NCI-H1105 treated with DMSO at 0.1 percent for 48 hours (cell line): ENCODE data around the gene TAF12.
A peak's percentile ranks its signal among the peaks of the same experiment; 100 is the strongest.
"Not testable (repeated sequence)": the region's sequence is repeated elsewhere in the genome, so short reads cannot be mapped to it uniquely, and the experiment has no call there.

ENCODE experiments used
- DNase-seq: peaks from one replicate; lab custom pipeline; 2025; lab: John Stamatoyannopoulos, UW

The TAF12 gene, protein sequence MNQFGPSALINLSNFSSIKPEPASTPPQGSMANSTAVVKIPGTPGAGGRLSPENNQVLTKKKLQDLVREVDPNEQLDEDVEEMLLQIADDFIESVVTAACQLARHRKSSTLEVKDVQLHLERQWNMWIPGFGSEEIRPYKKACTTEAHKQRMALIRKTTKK

GRCh38 chr1:28642847-28643635 lies at the start of gene TAF12:
TSS of gene TAF12 (minus strand) at chr1:28643067. CDS start at chr1:28622081, 20,986 bp downstream.
- DNase-seq, result peak; percentile 94

DNA sequence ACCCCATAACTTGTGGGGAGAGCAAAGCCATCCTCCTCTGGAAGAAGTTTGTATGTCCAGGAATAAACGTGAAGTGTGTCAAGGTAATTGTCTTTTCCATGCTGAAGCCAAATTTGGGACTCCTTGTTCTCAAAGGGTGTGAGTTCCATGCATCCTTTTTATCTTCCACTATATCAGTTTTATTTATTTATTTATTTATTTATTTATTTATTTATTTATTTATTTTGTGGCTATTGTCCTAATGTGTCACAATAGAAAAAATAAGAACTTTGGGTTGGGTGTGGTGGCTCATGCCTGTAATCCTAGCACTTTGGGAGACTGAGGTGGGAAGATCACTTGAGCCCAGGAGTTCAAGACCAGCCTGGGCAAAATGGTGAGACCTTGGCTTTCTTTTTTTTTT lies 48.8 kb upstream of the TAF12 start:
- not testable (repeated sequence) for DNase-seq

DNA sequence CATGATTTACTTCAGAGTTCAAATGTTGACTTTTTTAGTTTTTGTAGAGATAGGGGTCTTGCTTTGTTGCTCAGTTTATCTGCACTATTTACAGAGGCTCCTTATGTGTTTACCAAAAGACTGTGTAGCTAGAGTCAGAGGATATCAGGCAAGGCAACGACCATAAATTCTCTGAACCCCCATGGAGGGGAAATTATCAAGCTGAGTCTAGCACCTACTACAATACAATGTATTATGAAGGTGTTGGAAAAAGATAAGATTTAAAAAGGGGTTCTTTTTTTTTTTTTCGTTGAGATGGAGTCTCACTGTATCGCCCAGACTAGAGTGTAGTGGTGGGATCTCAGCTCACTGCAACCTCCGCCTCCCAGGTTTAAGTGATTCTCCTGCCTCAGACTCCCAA lies 42.1 kb upstream of the TAF12 start:
- no peak for DNase-seq

DNA sequence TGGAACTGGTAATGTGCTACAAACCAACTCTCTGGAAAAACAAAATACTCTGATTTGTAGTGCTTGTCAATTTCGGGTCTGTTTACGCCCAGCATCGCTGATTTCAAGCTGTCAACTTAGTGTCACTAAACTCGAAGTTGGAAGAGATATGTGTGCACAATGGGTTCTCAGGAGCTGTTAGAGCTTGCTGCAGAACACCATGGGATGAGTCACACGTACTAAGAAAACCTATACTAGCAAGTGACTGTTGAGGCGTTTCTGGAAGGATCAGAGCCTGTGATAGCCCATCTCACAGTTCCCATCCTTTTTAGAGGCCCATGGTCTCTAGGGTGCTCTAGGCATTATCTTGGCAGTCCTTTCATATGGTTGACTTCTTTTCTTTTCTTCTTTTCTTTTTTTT lies 40.0 kb upstream of the TAF12 start:
- no peak for DNase-seq

GRCh38 chr1:28680151-28680550 lies 37.3 kb upstream of the TAF12 start:
- DNase-seq, result no peak

DNA sequence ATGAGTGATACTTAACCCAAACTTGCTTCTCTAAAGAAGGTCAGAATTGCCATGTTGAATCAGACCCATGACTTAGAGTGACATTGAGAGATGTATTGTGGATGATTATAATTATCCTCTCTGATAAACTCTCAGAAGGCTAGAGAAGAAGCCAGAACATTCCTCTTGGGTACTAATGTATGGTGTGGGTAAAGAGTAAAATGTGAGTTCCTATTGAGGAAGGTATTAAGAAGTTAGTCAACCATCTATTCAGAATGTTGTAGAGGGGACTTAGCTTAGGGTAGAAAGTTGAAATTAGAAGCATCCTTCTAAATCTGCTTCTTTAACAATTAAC lies 33.0 kb upstream of the TAF12 start:
- no peak for DNase-seq

DNA sequence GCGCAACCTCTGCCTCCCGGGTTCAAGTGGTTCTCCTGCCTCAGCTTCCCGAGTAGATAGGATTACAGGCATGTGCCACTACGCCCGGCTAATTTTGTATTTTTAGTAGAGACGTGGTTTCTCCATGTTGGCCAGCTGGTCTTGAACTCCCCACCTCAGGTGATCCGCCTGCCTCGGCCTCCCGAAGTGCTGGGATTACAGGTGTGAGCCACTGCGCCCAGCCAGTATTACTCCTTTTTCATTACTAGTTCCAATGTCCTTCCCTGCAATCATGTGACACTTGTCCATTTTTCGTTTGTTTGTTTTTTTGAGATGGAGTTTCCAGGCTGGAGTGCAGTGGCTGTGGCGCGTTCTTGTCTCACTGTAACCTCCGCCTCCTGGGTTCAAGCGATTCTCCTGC lies 30.1 kb upstream of the TAF12 start:
- DNase-seq, result not testable (repeated sequence)

DNA sequence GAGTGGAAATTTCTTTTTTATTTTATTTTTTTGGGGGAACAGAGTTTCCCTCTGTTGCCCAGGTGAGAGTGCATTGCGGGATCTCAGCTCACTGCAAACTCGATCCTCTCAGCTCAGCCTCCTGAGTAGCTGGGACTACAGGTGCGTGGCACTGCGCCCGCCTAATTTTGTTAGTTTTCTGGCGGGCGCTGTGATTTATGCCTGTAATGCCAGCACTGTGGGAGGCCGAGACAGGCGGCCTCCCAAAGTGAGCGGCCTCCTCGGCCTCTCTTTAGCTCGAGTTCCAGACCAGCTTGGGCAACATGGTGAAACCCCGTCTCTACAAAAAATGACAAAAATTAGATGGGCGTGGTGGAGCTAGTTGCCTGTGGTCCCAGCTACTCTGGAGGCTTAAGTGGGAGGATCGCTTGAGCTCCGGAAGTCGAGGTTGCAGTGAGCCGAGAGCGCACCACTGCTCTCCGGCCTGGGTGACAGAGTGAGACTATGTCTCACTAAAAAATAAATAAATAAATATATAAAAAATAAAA lies 28.4 kb upstream of the TAF12 start:
- no peak for DNase-seq

GRCh38 chr1:28668956-28669723 lies 26.3 kb upstream of the TAF12 start:
- peak; percentile 45 for DNase-seq

- DNase-seq, result peak; percentile 90
Measured at GRCh38 chr1:28668191-28668955, 25.5 kb upstream of the TAF12 start, which contains the start of gene GMEB1. TSS of gene GMEB1 (plus strand) at chr1:28668784. CDS start at chr1:28683613, 14,829 bp downstream.

DNA sequence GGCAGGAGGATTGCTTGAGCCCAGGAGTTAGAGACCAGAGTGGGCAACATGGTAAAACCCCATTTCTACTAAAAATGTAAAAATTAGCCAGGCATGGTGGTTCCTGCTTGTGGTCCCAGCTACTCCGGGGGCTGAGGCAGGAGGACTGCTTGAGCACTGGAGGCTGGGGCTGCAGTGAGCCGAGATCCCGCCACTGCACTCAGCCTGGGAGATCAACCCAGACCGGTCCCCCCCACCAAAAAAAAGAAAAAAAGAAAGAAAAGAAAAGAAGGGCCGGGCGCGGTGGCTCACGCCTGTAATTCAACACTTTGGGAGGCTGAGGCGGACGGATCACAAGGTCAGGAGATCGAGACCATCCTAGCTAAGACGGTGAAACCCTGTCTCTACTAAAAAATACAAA lies 23.9 kb upstream of the TAF12 start:
- no peak for DNase-seq

DNA sequence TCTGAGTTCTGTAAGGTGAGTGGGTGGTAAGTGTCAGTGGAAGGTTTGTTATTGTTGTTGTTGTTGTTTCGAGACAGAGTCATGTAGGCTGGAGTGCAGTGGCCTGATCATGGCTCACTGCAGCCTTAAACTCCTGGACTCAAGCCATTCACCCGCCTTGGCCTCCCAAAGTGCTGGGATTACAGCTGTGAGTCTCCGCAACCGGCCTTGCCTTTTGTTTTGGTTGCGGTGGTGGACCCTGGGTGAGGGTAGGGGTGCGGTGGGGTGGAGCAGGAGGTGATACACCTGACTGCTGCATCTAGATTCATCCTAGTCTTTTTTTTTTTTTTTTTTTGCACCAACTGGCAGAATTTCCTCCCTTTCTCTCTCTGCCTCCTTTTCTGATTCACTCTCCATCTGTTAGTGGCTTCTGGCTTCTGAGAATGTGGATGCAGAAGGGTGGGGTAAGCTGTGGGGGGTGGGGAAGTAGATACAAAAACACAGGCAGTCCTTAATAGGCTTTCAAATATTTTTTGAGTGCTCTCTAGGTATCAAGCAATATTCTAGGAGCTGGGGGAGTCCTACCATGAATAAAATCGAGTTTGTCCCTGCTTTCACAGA lies 21.1 kb upstream of the TAF12 start:
- no peak for DNase-seq

DNA sequence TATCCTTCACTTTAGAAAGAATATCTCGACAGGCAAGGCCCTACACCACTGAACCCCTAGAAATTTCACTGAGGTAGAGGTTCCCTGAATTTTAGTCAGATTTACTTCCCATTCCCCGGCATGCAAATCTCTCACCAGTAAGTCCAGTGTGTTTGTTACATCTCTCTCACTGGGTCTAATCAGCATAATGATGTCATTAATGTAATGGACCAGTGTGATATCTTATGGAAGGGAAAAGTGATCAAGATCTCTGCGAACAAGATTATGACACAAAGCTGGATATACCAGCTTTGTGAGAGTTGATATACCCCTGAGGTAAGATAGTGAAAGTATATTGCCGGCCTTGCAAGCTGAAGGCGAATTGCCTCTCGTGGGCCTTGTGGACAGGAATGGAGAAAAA lies 13.5 kb upstream of the TAF12 start:
- DNase-seq, result no peak

GRCh38 chr1:28655448-28656311 lies 12.8 kb upstream of the TAF12 start:
- DNase-seq, result not testable (repeated sequence)

- DNase-seq, result not testable (repeated sequence)
Measured at GRCh38 chr1:28653870-28654269, 11.0 kb upstream of the TAF12 start.

- not testable (repeated sequence) for DNase-seq
Measured at GRCh38 chr1:28653063-28653462, 10.2 kb upstream of the TAF12 start.

DNA sequence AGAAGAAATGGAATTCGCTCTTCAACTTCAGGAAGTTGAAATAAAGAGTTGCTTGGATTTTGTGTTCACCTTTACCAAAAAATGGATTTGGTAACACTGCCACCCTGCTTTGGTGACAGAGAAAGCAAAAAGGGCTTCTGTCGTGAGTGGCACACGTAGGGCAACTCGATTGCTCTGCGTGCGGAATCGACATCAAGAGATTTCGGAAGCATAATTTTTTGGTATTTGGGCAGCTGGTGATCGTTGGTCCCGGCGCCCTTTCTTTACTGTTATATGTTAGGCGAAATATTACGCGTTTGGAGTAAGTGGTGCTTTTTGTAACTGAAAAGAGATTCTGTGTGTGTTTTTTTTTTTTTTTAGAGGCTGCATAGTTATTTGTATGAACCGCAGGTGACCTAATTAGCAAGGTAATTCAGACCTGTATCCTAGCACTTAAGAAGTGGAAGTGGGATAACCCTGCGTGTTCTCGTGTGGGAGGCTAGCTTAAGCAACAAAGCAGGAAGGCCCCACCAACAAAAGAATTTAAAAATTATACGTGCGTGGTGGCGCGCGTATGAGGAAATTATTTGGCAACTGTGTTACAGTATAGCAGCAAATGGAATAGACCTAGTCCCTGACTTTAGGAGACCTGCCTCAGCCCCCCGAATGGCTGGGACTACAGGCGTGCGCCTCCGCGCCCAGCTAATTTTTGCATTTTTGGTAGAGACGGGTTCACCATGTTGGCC lies 5.8 kb upstream of the TAF12 start, which contains the start of gene RNU11:
Gene RNU11, plus strand, starts transcription at position 127 of the 725 bp plus-strand sequence.
- peak; percentile 98 for DNase-seq

DNA sequence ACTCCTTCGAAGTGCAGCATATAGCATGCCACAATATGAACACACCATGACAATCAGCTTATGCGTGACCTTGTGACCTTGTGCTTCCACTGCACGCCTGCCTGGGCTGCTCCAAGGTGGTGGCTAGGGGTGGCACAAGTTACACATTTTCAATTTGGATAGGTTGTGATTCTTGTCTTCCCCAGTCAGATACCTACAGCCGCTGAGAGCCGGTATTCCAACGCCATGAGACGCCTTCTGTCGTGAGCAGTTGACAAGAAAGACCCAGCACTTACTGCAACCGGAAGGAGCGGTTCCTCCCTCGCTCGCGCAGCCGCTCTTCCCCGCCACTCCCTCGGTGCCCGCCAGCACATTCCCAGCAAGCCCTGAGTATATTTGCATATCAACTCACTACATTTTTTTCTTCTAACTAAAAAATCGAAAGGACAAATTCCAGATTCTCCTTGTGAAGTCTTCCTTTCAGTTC lies 5.2 kb upstream of the TAF12 start:
- peak; percentile 94 for DNase-seq

GRCh38 chr1:28646040-28646439 lies 3.2 kb upstream of the TAF12 start:
- no peak for DNase-seq

- DNase-seq, result not testable (repeated sequence)
Measured at GRCh38 chr1:28645406-28645805, 2.5 kb upstream of the TAF12 start.
